ENCODE measurements around the gene ELMOD3. TPM values are rescaled to one million over a fixed set of nuclear protein-coding genes. Genes with fewer than 3 reads are reported as not detected.
"Not testable (repeated sequence)": the region's sequence is repeated elsewhere in the genome, so short reads cannot be mapped to it uniquely, and the experiment has no call there.

Gene ELMOD3
- total and polyA plus RNA-seq, 2 experiments from 2014 or later, result 20.9 to 23.5 TPM

- H3K4me3 ChIP-seq, result no peak overlapping the region
- H3K4me1 ChIP-seq (ENCODE audit: low read depth), result no peaks in the 10 kb centered on the region
- H3K9me3 ChIP-seq (ENCODE audit: low read depth), result no peaks in the 10 kb centered on the region
- no peak for DNase-seq (ENCODE audit: low read depth in 1 of 2, low spot score in 1 of 2)
- H3K27me3 ChIP-seq, result no peaks in the 10 kb centered on the region
- peaks cover 4% of the 10 kb centered on the region for H3K36me3 ChIP-seq
- no peak overlapping the region for H3K27ac ChIP-seq
- TF ChIP-seq, protein P1, sequence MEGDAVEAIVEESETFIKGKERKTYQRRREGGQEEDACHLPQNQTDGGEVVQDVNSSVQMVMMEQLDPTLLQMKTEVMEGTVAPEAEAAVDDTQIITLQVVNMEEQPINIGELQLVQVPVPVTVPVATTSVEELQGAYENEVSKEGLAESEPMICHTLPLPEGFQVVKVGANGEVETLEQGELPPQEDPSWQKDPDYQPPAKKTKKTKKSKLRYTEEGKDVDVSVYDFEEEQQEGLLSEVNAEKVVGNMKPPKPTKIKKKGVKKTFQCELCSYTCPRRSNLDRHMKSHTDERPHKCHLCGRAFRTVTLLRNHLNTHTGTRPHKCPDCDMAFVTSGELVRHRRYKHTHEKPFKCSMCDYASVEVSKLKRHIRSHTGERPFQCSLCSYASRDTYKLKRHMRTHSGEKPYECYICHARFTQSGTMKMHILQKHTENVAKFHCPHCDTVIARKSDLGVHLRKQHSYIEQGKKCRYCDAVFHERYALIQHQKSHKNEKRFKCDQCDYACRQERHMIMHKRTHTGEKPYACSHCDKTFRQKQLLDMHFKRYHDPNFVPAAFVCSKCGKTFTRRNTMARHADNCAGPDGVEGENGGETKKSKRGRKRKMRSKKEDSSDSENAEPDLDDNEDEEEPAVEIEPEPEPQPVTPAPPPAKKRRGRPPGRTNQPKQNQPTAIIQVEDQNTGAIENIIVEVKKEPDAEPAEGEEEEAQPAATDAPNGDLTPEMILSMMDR (IDR thresholded peaks at IDR 0.05; ENCODE audit: low read depth, low read length), result no peak
These were observed 44.2 kb upstream of the ELMOD3 start for GRCh38 chr2:85310330-85310729.

DNA sequence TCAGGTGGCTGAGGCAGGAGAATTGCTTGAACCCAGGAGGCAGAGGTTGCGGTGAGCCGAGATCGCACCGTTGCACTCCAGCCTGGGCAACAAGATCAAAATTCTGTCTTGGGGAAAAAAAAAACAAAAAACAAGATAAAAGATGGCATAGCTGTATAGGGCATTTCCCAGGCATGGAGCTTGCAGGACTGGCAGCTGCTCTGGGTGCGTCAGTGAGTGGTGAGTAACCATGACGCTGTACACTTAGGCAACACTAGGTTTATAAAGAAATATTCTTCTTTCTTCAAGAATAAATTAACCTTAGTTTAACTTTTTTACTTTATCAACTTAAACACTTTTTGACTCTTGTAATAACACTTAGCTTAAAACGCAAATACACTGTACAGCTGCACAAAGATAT is 42.2 kb upstream of the ELMOD3 start:
- TF ChIP-seq, protein P1 (IDR thresholded peaks at IDR 0.05; ENCODE audit: low read depth, low read length), result no peak
- no peak overlapping the region for H3K27ac ChIP-seq
- H3K27me3 ChIP-seq, result no peaks in the 10 kb centered on the region
- no peaks in the 10 kb centered on the region for H3K36me3 ChIP-seq
- peak in 1 of 2 donors; percentile 72 for DNase-seq (ENCODE audit: low read depth in 1 of 2, low spot score in 1 of 2)
- no peaks in the 10 kb centered on the region for H3K4me1 ChIP-seq (ENCODE audit: low read depth)
- H3K4me3 ChIP-seq, result no peak overlapping the region
- H3K9me3 ChIP-seq (ENCODE audit: low read depth), result no peaks in the 10 kb centered on the region

GRCh38 chr2:85314884-85315242 is 39.7 kb upstream of the ELMOD3 start:
- TF ChIP-seq, protein P1 (IDR thresholded peaks at IDR 0.05; ENCODE audit: low read depth, low read length), result no peak
- no peaks in the 10 kb centered on the region for H3K27me3 ChIP-seq
- H3K9me3 ChIP-seq (ENCODE audit: low read depth), result no peaks in the 10 kb centered on the region
- no peak overlapping the region for H3K27ac ChIP-seq
- no peaks in the 10 kb centered on the region for H3K36me3 ChIP-seq
- DNase-seq (ENCODE audit: low read depth in 1 of 2, low spot score in 1 of 2), result no peak
- no peaks in the 10 kb centered on the region for H3K4me1 ChIP-seq (ENCODE audit: low read depth)
- H3K4me3 ChIP-seq, result no peak overlapping the region

DNA sequence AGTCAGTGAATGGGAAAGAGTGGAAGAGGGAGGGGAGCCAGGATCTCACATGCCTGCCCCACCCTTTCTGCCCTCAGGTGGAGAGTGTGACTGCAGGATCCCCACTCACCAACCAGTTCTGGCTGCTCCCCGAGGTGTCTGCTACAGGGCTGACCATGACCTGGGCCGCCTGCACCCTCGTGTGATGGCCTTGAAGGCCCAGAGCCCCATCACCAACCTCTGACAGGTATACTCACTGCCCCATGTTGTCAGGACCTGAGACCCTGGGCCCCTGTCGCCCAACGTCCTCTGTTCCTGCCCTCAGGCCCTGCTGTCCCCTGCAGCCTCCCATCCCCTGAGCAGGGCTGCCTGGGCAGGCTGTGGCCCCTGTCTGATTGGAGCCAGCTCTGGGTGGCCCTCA is 38.6 kb upstream of the ELMOD3 start:
- DNase-seq (ENCODE audit: low read depth in 1 of 2, low spot score in 1 of 2); H3K9me3 ChIP-seq (ENCODE audit: low read depth); H3K36me3 ChIP-seq; H3K4me1 ChIP-seq (ENCODE audit: low read depth); H3K4me3 ChIP-seq; H3K27me3 ChIP-seq; H3K27ac ChIP-seq: not testable (repeated sequence)

DNA sequence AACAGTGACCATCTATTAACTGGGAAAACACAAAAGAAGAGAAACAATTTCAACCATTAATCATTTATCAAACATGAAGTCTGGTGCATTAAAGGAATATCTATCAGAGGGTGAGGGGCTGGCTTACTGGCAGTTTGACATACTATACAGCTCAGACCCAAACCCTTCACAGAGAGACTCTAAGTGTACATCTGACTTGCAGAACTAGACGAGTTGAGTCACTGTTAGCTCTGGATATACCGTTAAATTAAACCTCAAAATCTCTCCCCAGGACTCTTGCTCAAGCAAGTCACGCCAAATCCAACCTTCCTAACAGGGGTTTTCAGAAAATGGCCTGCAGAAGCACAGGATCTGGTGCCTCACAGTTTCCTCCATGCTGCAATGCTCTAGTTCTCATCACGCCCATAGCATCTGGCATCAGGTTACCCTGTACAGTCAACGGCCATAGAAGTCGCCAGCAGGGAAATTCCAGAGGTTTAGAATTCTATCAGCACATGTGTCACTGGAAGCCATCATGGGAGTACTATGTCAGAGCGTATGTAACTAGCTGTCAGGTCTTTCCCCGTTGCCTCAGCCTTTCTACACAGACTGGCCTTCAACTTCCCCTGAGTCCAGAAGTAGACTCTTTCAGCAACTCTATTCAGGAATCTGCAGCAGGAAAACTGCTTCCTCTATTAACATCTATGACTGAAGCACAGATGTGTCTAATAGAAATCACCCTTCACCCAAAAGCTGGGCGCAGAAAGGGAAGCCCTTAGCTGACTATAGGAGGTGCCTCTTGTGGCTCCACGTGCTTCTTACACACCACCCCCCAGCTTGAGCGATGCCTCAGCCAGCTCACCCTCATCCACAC is 36.1 kb upstream of the ELMOD3 start:
- Histone ChIP-seq H3K36me3 (peaks cover 13% of the 10 kb centered on the region), H3K27ac (peak overlapping the region; percentile 64), H3K27me3 (no peaks in the 10 kb centered on the region), H3K4me1 (ENCODE audit: low read depth) (no peaks in the 10 kb centered on the region), H3K4me3 (no peak overlapping the region), H3K9me3 (ENCODE audit: low read depth) (no peaks in the 10 kb centered on the region)
- DNase-seq (ENCODE audit: low read depth in 1 of 2, low spot score in 1 of 2), result peak; percentile 50 to 57
- TF ChIP-seq, protein P1 (IDR thresholded peaks at IDR 0.05; ENCODE audit: low read depth, low read length), result no peak

DNA sequence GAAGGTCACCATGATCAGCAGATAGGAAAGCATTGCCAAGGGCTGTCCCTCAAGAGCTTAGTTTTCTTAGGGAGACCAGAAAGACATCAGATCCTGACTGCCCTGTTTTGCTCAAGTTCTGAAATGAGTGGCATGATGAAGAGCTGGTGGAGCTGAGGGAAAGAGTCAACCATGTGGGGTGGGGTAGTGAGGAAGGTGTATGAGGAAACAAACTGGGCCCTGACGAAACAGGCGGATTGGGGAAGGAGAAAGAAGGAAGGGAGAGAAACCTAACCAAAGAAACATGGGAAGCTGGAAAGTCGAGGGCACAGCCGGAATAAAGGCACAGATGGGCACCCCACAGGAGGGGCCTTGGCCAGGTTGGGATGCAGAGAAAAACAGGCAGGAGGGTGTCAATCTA is 34.8 kb upstream of the ELMOD3 start:
- Histone ChIP-seq H3K4me1 (ENCODE audit: low read depth) (no peaks in the 10 kb centered on the region), H3K27ac (no peak overlapping the region), H3K36me3 (peaks cover 27% of the 10 kb centered on the region), H3K9me3 (ENCODE audit: low read depth) (no peaks in the 10 kb centered on the region), H3K27me3 (no peaks in the 10 kb centered on the region), H3K4me3 (no peak overlapping the region)
- TF ChIP-seq, protein P1 (IDR thresholded peaks at IDR 0.05; ENCODE audit: low read depth, low read length), result no peak
- DNase-seq (ENCODE audit: low read depth in 1 of 2, low spot score in 1 of 2), result no peak

Measured in cardiac muscle cell (in vitro differentiated cells and primary cell).